Measurements from ENCODE around the gene RANBP17.
"Not testable (repeated sequence)": the region's sequence is repeated elsewhere in the genome, so short reads cannot be mapped to it uniquely, and the experiment has no call there.

DNA sequence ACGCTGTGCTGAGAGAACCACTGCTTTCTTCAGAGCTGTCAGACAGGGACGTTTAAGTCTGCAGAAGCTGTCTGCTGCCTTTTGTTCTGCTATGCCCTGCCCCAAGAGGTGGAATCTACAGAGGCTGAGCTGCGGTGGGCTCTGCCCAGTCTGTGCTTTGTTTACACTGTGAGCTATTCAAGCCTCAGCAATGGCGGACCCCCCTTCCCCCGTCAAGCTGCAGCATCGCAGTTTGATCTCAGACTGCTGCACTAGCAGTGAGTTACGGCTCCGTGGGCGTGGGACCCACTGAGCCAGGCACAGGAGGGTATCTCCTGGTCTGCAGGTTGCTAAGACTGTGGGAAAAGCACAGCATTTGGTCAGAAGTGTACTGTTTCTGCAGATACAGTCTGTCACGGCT, 60.5 kb downstream of the RANBP17 start:
- TF ChIP-seq, protein P1, sequence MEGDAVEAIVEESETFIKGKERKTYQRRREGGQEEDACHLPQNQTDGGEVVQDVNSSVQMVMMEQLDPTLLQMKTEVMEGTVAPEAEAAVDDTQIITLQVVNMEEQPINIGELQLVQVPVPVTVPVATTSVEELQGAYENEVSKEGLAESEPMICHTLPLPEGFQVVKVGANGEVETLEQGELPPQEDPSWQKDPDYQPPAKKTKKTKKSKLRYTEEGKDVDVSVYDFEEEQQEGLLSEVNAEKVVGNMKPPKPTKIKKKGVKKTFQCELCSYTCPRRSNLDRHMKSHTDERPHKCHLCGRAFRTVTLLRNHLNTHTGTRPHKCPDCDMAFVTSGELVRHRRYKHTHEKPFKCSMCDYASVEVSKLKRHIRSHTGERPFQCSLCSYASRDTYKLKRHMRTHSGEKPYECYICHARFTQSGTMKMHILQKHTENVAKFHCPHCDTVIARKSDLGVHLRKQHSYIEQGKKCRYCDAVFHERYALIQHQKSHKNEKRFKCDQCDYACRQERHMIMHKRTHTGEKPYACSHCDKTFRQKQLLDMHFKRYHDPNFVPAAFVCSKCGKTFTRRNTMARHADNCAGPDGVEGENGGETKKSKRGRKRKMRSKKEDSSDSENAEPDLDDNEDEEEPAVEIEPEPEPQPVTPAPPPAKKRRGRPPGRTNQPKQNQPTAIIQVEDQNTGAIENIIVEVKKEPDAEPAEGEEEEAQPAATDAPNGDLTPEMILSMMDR (IDR thresholded peaks at IDR 0.05; ENCODE audit: low read depth, low read length) = not testable (repeated sequence)
- TF ChIP-seq EZH2phosphoT487 (IDR thresholded peaks at IDR 0.05; ENCODE audit: low read depth) = not testable (repeated sequence)

Measured in OCI-LY3 (cell line).